HuH-7.5 (cell line): ENCODE results near the gene ADGRG3.
"Not testable (repeated sequence)": the region's sequence is repeated elsewhere in the genome, so short reads cannot be mapped to it uniquely, and the experiment has no call there.

Experiments used
- DNase-seq: peaks from one replicate; pipeline ENCODE4 v3.0.0; 2011; ENCODE audit warnings: low spot score

The ADGRG3 gene

GRCh38 chr16:57697896-57698537 is 29.9 kb downstream of the ADGRG3 start:
- DNase-seq = no peak

GRCh38 chr16:57698812-57699405 is 30.8 kb downstream of the ADGRG3 start:
- DNase-seq = no peak

- no peak for DNase-seq
These were observed 31.4 kb downstream of the ADGRG3 start for GRCh38 chr16:57699481-57699880.

GRCh38 chr16:57699899-57700298 is 31.8 kb downstream of the ADGRG3 start:
- no peak for DNase-seq

- DNase-seq = no peak
These were observed 32.9 kb downstream of the ADGRG3 start for GRCh38 chr16:57700781-57701551.

GRCh38 chr16:57701759-57702371 is 33.8 kb downstream of the ADGRG3 start:
- DNase-seq = no peak

- peak; percentile 57 for DNase-seq
These were observed 35.4 kb downstream of the ADGRG3 start for GRCh38 chr16:57703416-57704010.

- no peak for DNase-seq
These were observed 36.2 kb downstream of the ADGRG3 start for GRCh38 chr16:57704011-57704904.

- DNase-seq = no peak
These were observed 37.1 kb downstream of the ADGRG3 start for GRCh38 chr16:57704905-57705852.

- no peak for DNase-seq
These were observed 38.6 kb downstream of the ADGRG3 start for GRCh38 chr16:57706717-57707116.

GRCh38 chr16:57707331-57707730 is 39.2 kb downstream of the ADGRG3 start:
- DNase-seq = no peak

- no peak for DNase-seq
These were observed 40.1 kb downstream of the ADGRG3 start for GRCh38 chr16:57708168-57708567.

GRCh38 chr16:57709663-57710062 is 41.6 kb downstream of the ADGRG3 start:
- DNase-seq = no peak

GRCh38 chr16:57711346-57711745 is 43.2 kb downstream of the ADGRG3 start:
- no peak for DNase-seq

GRCh38 chr16:57711993-57712392 is 43.9 kb downstream of the ADGRG3 start:
- no peak for DNase-seq

GRCh38 chr16:57712569-57712968 is 44.5 kb downstream of the ADGRG3 start:
- DNase-seq = not testable (repeated sequence)

GRCh38 chr16:57713596-57713995 is 45.5 kb downstream of the ADGRG3 start:
- no peak for DNase-seq

GRCh38 chr16:57714047-57714446 is 45.9 kb downstream of the ADGRG3 start:
- DNase-seq = no peak

GRCh38 chr16:57720142-57720575 is 52.1 kb downstream of the ADGRG3 start:
- peak; percentile 64 for DNase-seq
